Smooth muscle cell (in vitro differentiated cells): ENCODE results near the gene PLCG2. TPM values are rescaled to one million over a fixed set of nuclear protein-coding genes. Genes with fewer than 3 reads are reported as not detected.
"Not testable (repeated sequence)": the region's sequence is repeated elsewhere in the genome, so short reads cannot be mapped to it uniquely, and the experiment has no call there.

Experiments used
- DNase-seq: peaks from one replicate; lab custom pipeline; 2025; ENCODE audit not compliant: unreplicated experiment; lab: John Stamatoyannopoulos, UW
- H2AFZ ChIP-seq: fragments of 200-600 bp; sonication (generic); 2 replicates; pipeline ENCODE4 v1.6.0; 2016; ENCODE audit warnings: antibody characterized with exemption, low read depth, mild to moderate bottlenecking
- H3F3A ChIP-seq: fragments of 200-600 bp; sonication (generic); 2 replicates; pipeline ENCODE4 v1.6.0; 2017; ENCODE audit warnings: antibody characterized with exemption, low read depth
- H3K27ac ChIP-seq: fragments of 200-600 bp; sonication (generic); 2 replicates; pipeline ENCODE4 v1.5.1; 2016; ENCODE audit warnings: low read depth, mild to moderate bottlenecking
- H3K27me3 ChIP-seq: fragments of 200-600 bp; sonication (generic); 2 replicates; pipeline ENCODE4 v1.6.1; 2016; ENCODE audit warnings: low read depth, mild to moderate bottlenecking
- H3K36me3 ChIP-seq: fragments of 200-600 bp; sonication (generic); 2 replicates; pipeline ENCODE4 v1.5.1; 2016; ENCODE audit warnings: low read depth
- H3K4me1 ChIP-seq: fragments of 200-600 bp; sonication (generic); 2 replicates; pipeline ENCODE4 v1.5.1; 2016; ENCODE audit warnings: low read depth
- H3K4me2 ChIP-seq: fragments of 200-600 bp; sonication (generic); 2 replicates; pipeline ENCODE4 v1.6.0; 2016; ENCODE audit warnings: mild to moderate bottlenecking
- H3K4me3 ChIP-seq: fragments of 200-600 bp; sonication (generic); 2 replicates; pipeline ENCODE4 v1.5.1; 2016; ENCODE audit warnings: mild to moderate bottlenecking
- H3K79me2 ChIP-seq: fragments of 200-600 bp; sonication (generic); 2 replicates; pipeline ENCODE4 v1.6.0; 2016; ENCODE audit warnings: low read depth, mild to moderate bottlenecking
- H3K9ac ChIP-seq: fragments of 200-600 bp; sonication (generic); 2 replicates; pipeline ENCODE4 v1.6.0; 2016; ENCODE audit warnings: low read depth
- H3K9me3 ChIP-seq: fragments of 200-600 bp; sonication (generic); replicated peaks from 2 replicates; pipeline ENCODE4 v1.5.1; 2016; ENCODE audit warnings: low read depth
- H4K20me1 ChIP-seq: fragments of 200-600 bp; sonication (generic); 2 replicates; pipeline ENCODE4 v1.6.0; 2016; ENCODE audit warnings: low read depth
- CTCF ChIP-seq: fragments of 200-600 bp; sonication (generic); IDR thresholded peaks from 2 replicates; pipeline ENCODE4 v1.5.1; 2017; ENCODE audit warnings: borderline replicate concordance, mild to moderate bottlenecking, antibody characterized with exemption; ENCODE audit not compliant: insufficient read depth, poor library complexity, severe bottlenecking
- whole genome bisulfite sequencing: methylation state at CpG from one replicate; pipeline ENCODE4 v1.1.7; 2016; ENCODE audit warnings: low lambda C conversion rate; 5-methylcytosine and 5-hydroxymethylcytosine counted together
- polyA plus RNA-seq: library from polyadenylated mRNA; unstranded; fragments of >200 nt; fragmentation: Nextera tagmentation; extraction: Ambion mirVana; gene quantifications from 2 replicates; pipeline ENCODE4 v1.2.1, GENCODE V29; 2016
- total RNA-seq: library from RNA; depleted of rRNA; stranded (reverse); fragments of >200 nt; gene quantifications from 2 replicates; pipeline ENCODE4 v1.2.3, GENCODE V29; 2014

Gene PLCG2
- total and polyA plus RNA-seq, 2 experiments from 2014 or later, result 1.7 TPM; not detected in 1

- Histone ChIP-seq H3K9me3 (no peaks in the 10 kb centered on the region), H3K27ac (no peak overlapping the region), H3K4me3 (no peak overlapping the region), H3K79me2 (no peaks in the 10 kb centered on the region), H3F3A (no peaks in the 10 kb centered on the region), H3K27me3 (peaks cover 15% of the 10 kb centered on the region), H3K4me2 (no peak overlapping the region), H2AFZ (no peak overlapping the region), H3K4me1 (no peaks in the 10 kb centered on the region), H3K9ac (no peak overlapping the region), H3K36me3 (no peaks in the 10 kb centered on the region), H4K20me1 (no peaks in the 10 kb centered on the region)
- no peak for TF ChIP-seq CTCF
- 91% methylated on average over 2 of the region's 2 CpGs for WGBS
- DNase-seq, result no peak
Observed at GRCh38 chr16:81799138-81799504, 20.0 kb downstream of the PLCG2 start.

GRCh38 chr16:81801724-81802123, 22.6 kb downstream of the PLCG2 start:
- not testable (repeated sequence) for H4K20me1 ChIP-seq, H3K27ac ChIP-seq, H3K9me3 ChIP-seq, H3K4me2 ChIP-seq, H3K4me3 ChIP-seq, DNase-seq, H3K36me3 ChIP-seq, H2AFZ ChIP-seq, H3K4me1 ChIP-seq, H3K79me2 ChIP-seq, H3K9ac ChIP-seq, H3F3A ChIP-seq, H3K27me3 ChIP-seq
- WGBS, result 97% methylated on average over 5 of the region's 5 CpGs

GRCh38 chr16:81803332-81803731, 24.2 kb downstream of the PLCG2 start:
- Histone ChIP-seq H3K79me2 (no peaks in the 10 kb centered on the region), H3K4me3 (no peak overlapping the region), H3K9me3 (no peaks in the 10 kb centered on the region), H3K9ac (no peak overlapping the region), H3K27me3 (peaks cover 6% of the 10 kb centered on the region), H3F3A (no peaks in the 10 kb centered on the region), H3K4me2 (no peak overlapping the region), H3K27ac (no peak overlapping the region), H3K36me3 (no peaks in the 10 kb centered on the region), H3K4me1 (no peaks in the 10 kb centered on the region), H4K20me1 (no peaks in the 10 kb centered on the region), H2AFZ (no peak overlapping the region)
- 93% methylated on average over 3 of the region's 3 CpGs for WGBS
- no peak for DNase-seq
- TF ChIP-seq CTCF, result no peak

GRCh38 chr16:81804134-81804610, 25.1 kb downstream of the PLCG2 start:
- no peaks in the 10 kb centered on the region for H4K20me1 ChIP-seq
- H3K4me2 ChIP-seq, result no peak overlapping the region
- H3K79me2 ChIP-seq, result no peaks in the 10 kb centered on the region
- no peak for TF ChIP-seq CTCF
- H3K9ac ChIP-seq, result no peak overlapping the region
- no peaks in the 10 kb centered on the region for H3K36me3 ChIP-seq
- peaks cover 6% of the 10 kb centered on the region for H3K27me3 ChIP-seq
- no peak overlapping the region for H3K27ac ChIP-seq
- WGBS, result 92% methylated on average over 2 of the region's 2 CpGs
- no peaks in the 10 kb centered on the region for H3K4me1 ChIP-seq
- no peaks in the 10 kb centered on the region for H3K9me3 ChIP-seq
- H2AFZ ChIP-seq, result no peak overlapping the region
- no peaks in the 10 kb centered on the region for H3F3A ChIP-seq
- no peak for DNase-seq
- no peak overlapping the region for H3K4me3 ChIP-seq
